ENCODE results near the gene IL1B.

DNA sequence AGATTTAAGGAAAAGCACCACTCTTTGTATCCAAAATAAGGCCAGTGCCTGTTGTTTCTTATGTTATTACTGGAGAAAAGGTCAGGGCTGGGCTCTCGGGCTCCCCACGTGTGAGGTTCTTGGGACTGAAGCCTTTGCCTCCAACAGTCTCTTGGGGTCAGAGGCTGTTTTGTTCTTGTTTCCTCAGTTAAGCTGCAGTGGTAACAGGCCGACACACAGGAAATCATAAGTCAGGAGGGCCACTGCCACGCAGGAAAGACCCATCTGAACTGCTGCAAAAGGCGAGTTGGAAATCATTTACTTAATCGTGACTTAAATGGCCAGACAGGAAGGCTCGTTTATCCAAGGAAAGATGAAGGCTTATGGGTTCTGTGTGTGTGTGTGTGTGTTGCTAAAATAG, 44.1 kb upstream of the IL1B start:
- TF ChIP-seq, protein P1, sequence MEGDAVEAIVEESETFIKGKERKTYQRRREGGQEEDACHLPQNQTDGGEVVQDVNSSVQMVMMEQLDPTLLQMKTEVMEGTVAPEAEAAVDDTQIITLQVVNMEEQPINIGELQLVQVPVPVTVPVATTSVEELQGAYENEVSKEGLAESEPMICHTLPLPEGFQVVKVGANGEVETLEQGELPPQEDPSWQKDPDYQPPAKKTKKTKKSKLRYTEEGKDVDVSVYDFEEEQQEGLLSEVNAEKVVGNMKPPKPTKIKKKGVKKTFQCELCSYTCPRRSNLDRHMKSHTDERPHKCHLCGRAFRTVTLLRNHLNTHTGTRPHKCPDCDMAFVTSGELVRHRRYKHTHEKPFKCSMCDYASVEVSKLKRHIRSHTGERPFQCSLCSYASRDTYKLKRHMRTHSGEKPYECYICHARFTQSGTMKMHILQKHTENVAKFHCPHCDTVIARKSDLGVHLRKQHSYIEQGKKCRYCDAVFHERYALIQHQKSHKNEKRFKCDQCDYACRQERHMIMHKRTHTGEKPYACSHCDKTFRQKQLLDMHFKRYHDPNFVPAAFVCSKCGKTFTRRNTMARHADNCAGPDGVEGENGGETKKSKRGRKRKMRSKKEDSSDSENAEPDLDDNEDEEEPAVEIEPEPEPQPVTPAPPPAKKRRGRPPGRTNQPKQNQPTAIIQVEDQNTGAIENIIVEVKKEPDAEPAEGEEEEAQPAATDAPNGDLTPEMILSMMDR (IDR thresholded peaks at IDR 0.05; ENCODE audit: low read depth, low read length, poor library complexity, severe bottlenecking): no peak
- TF ChIP-seq EZH2phosphoT487 (IDR thresholded peaks at IDR 0.05; ENCODE audit: borderline replicate concordance, low read length): no peak

Measured in DOHH2 (cell line).